Activated T-cell treated with anti-CD3 and anti-CD28 coated beads for 1 hour (primary cell): Measurements from ENCODE around the gene RPS2.
A peak's percentile ranks its signal among the peaks of the same experiment; 100 is the strongest.
"Not testable (repeated sequence)": the region's sequence is repeated elsewhere in the genome, so short reads cannot be mapped to it uniquely, and the experiment has no call there.

Source experiments
- DNase-seq: peaks from one replicate; pipeline ENCODE4 v3.0.0-alpha.2; 2020; ENCODE audit warnings: low read depth

The RPS2 gene

GRCh38 chr16:1964506-1965395, at the start of gene RPS2:
Gene RPS2, minus strand, starts transcription at chr16:1964826. Its CDS starts 201 bp downstream, at chr16:1964625.
- DNase-seq = peak; percentile 93

GRCh38 chr16:2013527-2013926, 48.9 kb upstream of the RPS2 start:
- no peak for DNase-seq

GRCh38 chr16:2011726-2012125, 47.1 kb upstream of the RPS2 start:
- DNase-seq = not testable (repeated sequence)

GRCh38 chr16:2009791-2010510, 45.3 kb upstream of the RPS2 start, which contains the start of gene ZNF598:
Gene ZNF598, minus strand, starts transcription at chr16:2009821.
- DNase-seq = peak; percentile 75

- DNase-seq = no peak
Observed at GRCh38 chr16:2009164-2009711, 44.6 kb upstream of the RPS2 start.

GRCh38 chr16:2008631-2009163, 44.1 kb upstream of the RPS2 start:
- no peak for DNase-seq

GRCh38 chr16:2008009-2008526, 43.4 kb upstream of the RPS2 start:
- DNase-seq = no peak

- no peak for DNase-seq
Observed at GRCh38 chr16:2007081-2007836, 42.6 kb upstream of the RPS2 start.

- DNase-seq = no peak
Observed at GRCh38 chr16:2006317-2006716, 41.7 kb upstream of the RPS2 start.

- no peak for DNase-seq
Observed at GRCh38 chr16:2005646-2006045, 41.0 kb upstream of the RPS2 start.

GRCh38 chr16:2004795-2005517, 40.3 kb upstream of the RPS2 start:
- no peak for DNase-seq

- peak; percentile 80 for DNase-seq
Observed at GRCh38 chr16:2003827-2004641, 39.4 kb upstream of the RPS2 start.

GRCh38 chr16:2003231-2003826, 38.7 kb upstream of the RPS2 start:
- no peak for DNase-seq

GRCh38 chr16:2002406-2003230, 38.0 kb upstream of the RPS2 start:
- no peak for DNase-seq

- DNase-seq = no peak
Observed at GRCh38 chr16:2001456-2002355, 37.1 kb upstream of the RPS2 start.

GRCh38 chr16:2001035-2001434, 36.4 kb upstream of the RPS2 start:
- DNase-seq = no peak

GRCh38 chr16:1999866-2000514, 35.4 kb upstream of the RPS2 start:
- DNase-seq = no peak
